ENCODE results near the gene INPP5A. TPM values are rescaled to one million over a fixed set of nuclear protein-coding genes. Genes with fewer than 3 reads are reported as not detected.

The INPP5A gene
- total RNA-seq, 1 experiment from 2014 or later = 44.5 TPM

DNA sequence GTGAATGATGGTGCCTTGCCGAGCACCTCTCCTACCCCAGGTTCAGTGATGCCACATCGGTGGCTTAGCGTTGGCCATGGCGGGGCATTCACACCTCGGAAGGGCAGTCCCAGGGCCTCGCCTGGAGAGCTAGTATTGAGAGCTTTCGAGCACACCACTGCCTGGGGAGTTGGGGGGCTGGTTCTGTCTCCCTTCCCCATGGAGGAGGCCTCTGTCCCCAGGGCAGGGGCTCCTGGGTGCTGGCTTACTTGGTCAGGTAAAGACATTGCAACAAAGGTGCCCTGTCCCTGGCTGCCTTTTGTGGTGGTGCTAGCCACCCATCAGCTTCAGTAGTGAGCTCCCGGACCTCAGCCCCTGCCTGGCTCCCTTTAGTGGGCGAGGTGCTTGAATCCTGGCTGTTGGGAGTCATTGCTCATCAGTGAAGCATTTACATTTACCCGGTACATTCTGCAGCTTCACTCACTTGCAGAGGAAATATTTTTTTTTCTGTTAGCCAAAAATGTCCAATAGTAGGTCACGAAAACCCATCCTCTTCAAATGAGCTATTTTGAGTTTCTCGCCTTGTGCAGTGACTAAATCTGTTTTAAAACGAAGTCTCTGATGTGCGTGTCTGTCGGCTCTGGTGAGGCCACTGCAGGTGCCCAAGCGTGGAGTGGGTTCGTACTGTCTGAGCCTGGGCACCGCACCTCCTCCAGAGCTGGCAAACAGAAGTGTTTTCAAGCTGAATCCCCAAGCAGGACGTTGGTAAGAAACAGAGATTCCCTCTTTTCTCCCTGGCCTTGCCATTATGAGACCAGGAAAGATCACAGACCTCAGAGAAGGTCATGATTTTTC lies 95.5 kb downstream of the INPP5A start:
- intact Hi-C loops (cut with micrococcal nuclease; ENCODE audit: unreplicated experiment) = loop anchor here (10.0 kb wide), 1 partner anchor 248 kb away; no protein-coding TSS in a partner anchor
- Histone ChIP-seq H3K4me3 (ENCODE audit: low read depth, low read length) (no peak overlapping the region), H3K4me1 (no peaks in the 10 kb centered on the region), H3K36me3 (ENCODE audit: control insufficient read depth, insufficient read depth, low read length) (no peaks in the 10 kb centered on the region), H3K27me3 (replicated peaks; ENCODE audit: control insufficient read depth, insufficient read depth, low read length) (no peaks in the 10 kb centered on the region), H3K9me3 (no peaks in the 10 kb centered on the region)
- POLR2A ChIA-PET = no interaction called here
- BruUV-seq (replicated peaks) = no TSS peak
- peaks cover 9% of the 10 kb centered on the region for H3K4me1 Mint-ChIP-seq (ENCODE audit: low read depth, unreplicated experiment)
- TF ChIP-seq CTCF (IDR thresholded peaks at IDR 0.05; ENCODE audit: insufficient read depth in 1 of 2, low read depth in 1 of 2, low read length in 1 of 2, severe bottlenecking in 1 of 2, unreplicated experiment in 1 of 2) = no peak
- H3K9me3 Mint-ChIP-seq (ENCODE audit: unreplicated experiment) = no peaks in the 10 kb centered on the region
- DNase-seq = peak in 1 of 2 experiments; percentile 14
- no peaks in the 10 kb centered on the region for H3K36me3 Mint-ChIP-seq (ENCODE audit: insufficient read depth, unreplicated experiment)
- CTCF ChIA-PET = no interaction called here
- H3K27ac Mint-ChIP-seq (ENCODE audit: unreplicated experiment) = no peak overlapping the region
- no peak overlapping the region for H3K4me3 Mint-ChIP-seq (ENCODE audit: unreplicated experiment)
- H3K27me3 Mint-ChIP-seq (ENCODE audit: insufficient read depth, unreplicated experiment) = no peaks in the 10 kb centered on the region

DNA sequence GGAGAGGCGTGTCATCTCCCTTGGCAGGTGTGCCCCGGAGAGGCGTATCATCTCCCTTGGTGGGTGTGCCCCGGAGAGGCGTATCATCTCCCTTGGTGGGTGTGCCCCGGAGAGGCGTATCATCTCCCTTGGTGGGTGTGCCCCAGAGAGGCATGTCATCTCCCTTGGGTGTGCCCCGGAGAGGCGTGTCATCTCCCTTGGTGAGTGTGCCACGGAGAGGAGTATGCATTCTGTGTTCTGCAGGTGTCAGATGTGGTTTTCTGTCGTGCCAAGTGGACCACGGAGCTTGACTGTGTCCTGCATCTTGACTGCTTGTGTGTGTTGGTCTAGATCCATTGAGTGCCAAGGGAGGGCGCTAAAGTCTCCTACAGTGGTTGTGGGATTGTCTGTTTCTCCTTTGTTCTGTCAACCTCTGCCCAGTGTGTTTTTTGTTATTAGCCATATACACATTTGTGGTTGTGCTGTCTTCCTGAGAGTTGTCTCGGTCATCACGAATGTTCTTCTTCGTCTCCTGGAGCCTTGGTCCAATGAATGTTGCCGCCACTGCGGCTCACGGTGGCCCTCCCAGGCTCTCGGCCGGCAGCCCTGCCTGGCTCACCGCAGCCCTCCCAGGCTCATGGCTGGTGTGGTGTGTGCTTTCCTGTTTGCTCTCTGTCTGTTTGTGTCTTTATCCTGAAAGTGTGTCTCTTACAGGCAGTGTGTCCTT lies 96.8 kb downstream of the INPP5A start:
- intact Hi-C loops (cut with micrococcal nuclease; ENCODE audit: unreplicated experiment) = loop anchor here (10.0 kb wide), 1 partner anchor 250 kb away; no protein-coding TSS in a partner anchor
- POLR2A ChIA-PET = no interaction called here
- CTCF ChIA-PET = no interaction called here

More for the DNA sequence above, 96.8 kb downstream of the INPP5A start:
- Mint-ChIP-seq H3K27me3 (ENCODE audit: insufficient read depth, unreplicated experiment) (no peaks in the 10 kb centered on the region), H3K36me3 (ENCODE audit: insufficient read depth, unreplicated experiment) (no peaks in the 10 kb centered on the region), H3K9me3 (ENCODE audit: unreplicated experiment) (no peaks in the 10 kb centered on the region), H3K27ac (ENCODE audit: unreplicated experiment) (no peak overlapping the region), H3K4me1 (ENCODE audit: low read depth, unreplicated experiment) (peaks cover 9% of the 10 kb centered on the region), H3K4me3 (ENCODE audit: unreplicated experiment) (no peak overlapping the region)
- Histone ChIP-seq H3K36me3 (ENCODE audit: control insufficient read depth, insufficient read depth, low read length) (no peaks in the 10 kb centered on the region), H3K27me3 (replicated peaks; ENCODE audit: control insufficient read depth, insufficient read depth, low read length) (no peaks in the 10 kb centered on the region), H3K4me1 (no peaks in the 10 kb centered on the region), H3K9me3 (no peaks in the 10 kb centered on the region), H3K4me3 (ENCODE audit: low read depth, low read length) (no peak overlapping the region)
- TF ChIP-seq CTCF (IDR thresholded peaks at IDR 0.05; ENCODE audit: insufficient read depth in 1 of 2, low read depth in 1 of 2, low read length in 1 of 2, severe bottlenecking in 1 of 2, unreplicated experiment in 1 of 2) = no peak
- no TSS peak for BruUV-seq (replicated peaks)
- peak in 1 of 2 experiments; percentile 17 for DNase-seq
